GM21447 (cell line): ENCODE measurements around the gene ARHGEF28.

Source experiments
- ATAC-seq: cut with Tn5 transposase; IDR thresholded peaks from one replicate; pipeline ENCODE4 v1.9.1; 2021; ENCODE audit not compliant: unreplicated experiment

Gene ARHGEF28

DNA sequence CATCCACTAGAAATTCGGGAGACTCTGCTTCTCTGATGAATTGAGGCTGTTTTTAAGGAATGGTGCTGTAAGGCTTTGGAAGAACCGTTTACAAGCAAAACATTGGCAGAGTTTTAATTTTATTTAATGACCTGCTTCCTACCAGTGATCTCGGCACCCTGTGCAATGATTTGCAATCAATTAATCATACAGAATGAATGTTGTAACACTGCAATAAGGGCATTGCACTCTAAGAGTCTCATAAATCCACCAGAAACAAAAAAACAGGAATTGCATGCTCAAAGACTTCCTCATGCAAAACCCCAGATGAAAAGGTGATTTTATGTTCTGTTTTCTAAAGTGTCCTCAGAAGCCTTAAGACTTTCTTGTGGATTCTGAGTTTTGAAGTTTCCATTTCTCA lies 295.7 kb downstream of the ARHGEF28 start:
- no peak for ATAC-seq

DNA sequence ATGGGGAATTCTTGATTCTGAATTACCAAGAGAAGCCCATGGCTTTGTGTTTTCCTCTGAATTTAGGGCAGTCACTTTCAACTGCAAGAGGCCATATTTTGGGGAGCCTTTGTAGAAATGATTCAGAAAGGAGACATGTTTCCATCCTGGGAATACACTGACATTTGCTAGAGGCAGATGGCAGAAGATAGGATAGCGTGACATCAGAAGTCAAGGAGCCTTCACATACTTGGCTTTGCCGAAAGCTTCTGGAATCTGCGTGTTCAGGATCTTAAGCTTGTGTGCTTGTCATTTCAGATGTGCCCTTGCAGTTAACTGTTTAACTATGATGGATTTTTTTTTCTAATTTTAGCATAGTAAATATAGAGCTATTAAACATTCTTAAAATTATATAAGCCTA lies 296.2 kb downstream of the ARHGEF28 start:
- no peak for ATAC-seq

DNA sequence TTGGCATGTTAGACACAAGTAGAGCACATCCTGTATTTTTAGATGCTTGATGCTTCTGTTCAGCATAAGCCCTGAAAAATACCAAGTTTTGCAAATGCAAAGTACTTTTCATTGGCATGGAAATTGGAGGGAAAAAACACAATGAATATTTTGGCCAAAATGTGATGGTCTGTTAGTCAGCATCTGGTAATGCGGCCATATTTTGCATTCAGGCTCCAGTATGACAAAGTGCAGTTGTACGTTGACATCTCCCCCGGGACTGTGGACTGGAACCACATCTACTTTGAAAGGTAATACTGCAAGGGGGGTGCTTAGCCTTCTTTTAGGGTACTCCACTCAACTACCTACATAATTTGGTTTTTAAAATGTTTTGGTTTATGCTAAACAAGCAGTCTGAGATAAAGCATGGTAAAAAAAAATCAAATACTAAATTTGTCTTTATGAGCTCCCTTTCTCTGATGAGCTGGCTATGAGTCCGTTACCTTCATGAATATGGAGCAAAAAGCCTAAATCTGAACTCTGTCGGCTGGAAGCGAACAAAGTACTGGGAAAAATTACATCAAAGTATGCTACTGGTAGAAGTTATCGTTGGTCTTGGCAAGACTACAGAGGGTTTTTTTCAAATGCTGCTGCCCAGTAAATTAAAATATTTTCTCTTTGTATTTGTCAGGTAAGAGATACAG lies 297.0 kb downstream of the ARHGEF28 start:
- no peak for ATAC-seq

DNA sequence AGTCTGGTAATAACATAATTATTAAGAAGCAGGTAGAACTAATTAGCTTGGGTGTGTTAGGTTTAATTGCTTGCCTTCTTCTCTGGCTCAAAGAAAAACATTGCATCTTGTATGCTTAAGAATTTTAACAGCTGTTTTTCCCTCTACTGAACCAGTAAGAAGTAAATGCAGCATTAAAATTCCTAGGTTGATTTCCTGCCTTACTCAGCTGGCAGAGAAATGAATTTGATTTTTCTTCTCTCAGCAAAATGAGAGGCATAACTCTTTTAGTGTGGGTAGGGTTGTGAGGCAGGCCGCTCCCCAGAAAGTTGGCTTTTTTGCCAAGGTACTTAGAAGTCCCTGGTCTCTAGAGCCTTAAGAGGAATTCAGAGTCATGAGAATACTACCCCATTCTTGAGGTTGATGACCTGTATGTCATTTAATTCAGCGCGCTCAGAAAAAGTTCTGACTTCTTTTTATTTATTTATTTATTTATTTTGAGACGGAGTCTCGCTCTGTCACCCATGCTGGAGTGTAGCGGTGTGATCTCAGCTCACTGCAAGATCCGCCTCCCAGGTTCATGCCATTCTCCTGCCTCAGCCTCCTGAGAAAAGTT lies 302.6 kb downstream of the ARHGEF28 start:
- ATAC-seq = no peak

DNA sequence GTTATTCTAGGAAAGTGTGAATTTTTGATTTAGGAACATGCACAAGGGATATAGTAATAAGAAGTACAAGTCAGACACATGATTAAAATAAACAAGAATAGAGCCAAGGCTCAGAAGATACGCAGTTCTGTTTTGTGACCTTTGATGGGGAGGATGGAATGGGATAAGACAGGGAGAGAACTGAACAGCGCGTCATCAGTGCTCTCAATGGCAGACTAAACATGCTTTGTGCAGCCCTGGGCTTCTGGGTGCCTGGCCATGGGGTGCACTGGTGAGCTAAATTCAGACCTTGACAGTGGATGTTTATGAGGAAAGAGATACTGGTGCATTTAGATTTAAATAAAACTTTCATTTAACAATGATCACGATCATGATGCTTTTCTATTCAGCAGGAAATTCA lies 309.7 kb downstream of the ARHGEF28 start:
- no peak for ATAC-seq

DNA sequence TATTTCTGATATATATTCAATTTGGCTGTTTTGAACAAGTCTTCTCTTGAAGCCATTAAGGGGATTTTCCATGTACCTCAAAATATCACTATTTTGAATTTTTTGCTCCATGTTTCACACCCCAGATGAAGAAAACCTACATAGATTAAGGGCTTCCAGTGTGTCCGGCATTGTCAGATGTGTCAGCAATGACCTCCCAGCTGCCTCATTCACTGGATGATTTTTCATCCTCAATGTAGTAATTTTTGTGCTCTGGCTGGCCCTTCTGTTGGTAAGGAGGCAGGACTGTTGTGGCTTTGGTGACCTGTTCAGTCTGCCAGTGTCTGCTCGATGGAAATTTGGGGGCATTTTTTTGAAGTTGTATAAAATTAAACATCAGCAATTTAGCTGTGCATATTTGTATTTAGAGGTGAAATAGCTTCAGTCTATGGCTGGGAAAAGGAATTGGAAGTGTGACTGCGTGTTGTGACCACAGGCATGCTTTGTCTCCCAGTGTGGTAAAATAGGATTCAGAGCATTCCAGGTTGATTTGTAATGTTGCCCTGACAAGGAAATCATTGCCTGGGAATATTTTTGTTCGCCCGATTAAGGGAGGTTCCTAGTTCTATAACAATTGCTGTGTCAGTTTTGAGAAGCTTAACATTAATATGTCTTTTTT lies 312.4 kb downstream of the ARHGEF28 start:
- ATAC-seq = no peak

DNA sequence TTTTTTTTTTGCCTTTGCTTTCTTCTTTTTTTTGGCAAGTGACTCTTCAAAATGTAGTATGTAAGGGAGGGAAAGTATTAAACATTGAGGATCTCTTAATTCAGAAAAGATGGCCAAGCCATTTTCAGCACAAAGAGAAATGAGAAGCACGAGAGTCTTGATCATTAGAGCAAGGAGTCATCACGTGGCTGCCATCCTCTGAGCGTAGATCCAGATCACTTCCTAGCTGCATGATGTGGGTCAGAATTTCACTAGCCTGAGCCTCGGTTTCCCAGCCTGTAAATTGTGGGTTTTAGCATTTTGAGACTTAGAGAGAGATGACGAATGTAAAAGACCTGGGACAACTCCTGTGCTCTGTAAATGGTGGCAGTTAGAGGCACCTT lies 312.9 kb downstream of the ARHGEF28 start:
- ATAC-seq = no peak

DNA sequence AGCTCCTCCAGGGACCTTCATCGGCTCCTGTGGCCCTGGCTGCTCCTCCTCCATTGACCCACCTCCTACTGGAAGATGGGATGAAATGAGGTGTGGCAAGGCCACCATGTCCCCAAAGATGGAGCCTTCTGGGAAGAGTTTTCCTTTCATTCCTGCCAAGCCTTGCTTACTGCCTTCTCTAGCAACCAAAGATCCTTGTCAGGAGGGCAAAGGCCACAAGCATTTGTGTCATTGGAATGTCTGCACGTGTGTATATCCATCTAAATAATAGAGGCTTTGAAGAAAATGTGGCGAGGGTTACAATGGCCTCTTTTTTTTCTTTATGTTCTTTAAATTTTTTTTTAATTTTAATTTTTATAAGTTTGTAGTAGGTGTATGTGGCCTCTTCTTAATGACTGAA lies 313.6 kb downstream of the ARHGEF28 start:
- no peak for ATAC-seq

DNA sequence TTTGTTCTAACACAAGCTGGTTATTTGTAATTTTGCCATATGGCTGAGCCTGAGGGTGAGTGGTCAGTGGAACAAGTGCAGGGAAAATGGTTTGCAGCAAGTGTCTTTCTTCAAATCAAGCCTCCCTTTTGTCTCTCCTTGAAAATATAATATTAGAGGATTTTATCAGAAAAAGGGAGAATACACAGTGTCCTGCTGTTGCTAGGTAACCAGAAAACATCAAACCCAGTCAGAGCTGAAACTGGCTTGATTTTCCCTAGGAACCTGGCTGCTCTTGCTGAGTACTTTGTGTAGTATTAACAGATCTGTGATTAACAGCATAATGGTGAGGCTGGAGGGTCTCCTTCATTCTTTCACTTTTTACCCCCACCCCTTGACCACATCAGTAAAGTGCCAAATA lies 314.0 kb downstream of the ARHGEF28 start:
- ATAC-seq = no peak

DNA sequence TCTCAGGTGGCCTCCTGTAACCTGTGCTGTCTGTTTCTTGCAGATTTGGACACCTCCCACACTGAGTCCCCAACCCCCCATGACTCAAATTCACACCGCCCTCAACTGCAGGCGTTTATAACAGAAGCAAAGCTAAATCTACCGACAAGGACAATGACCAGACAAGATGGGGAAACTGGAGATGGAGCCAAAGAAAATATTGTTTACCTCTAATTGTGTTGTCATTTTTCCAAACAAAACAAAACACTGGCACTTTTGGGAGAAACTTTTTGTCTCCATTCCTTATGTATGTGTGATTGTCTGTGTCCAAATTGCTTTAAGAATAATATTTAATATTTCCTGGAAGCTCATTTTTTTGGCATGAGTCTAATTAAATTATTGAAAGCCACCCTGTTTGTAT lies 314.8 kb downstream of the ARHGEF28 start:
- ATAC-seq = no peak

DNA sequence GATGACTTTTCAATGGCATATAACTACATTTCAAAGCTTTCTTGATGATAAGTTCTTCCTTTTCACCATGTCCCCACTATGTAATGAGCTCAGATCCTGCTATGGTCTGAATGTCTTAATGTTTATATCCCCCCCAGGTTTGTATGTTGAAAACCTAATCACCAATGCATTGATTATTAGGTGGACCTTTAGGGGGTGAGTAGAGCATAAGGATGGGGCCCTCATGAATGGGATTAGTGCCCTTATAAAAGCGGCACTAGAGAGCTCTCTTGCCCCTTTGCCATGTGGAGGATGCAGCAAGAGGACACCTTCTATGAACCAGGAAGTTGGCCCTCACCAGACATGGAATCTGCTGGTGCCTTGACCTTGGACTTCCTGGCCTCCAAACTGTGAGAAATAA lies 316.8 kb downstream of the ARHGEF28 start:
- ATAC-seq = no peak

DNA sequence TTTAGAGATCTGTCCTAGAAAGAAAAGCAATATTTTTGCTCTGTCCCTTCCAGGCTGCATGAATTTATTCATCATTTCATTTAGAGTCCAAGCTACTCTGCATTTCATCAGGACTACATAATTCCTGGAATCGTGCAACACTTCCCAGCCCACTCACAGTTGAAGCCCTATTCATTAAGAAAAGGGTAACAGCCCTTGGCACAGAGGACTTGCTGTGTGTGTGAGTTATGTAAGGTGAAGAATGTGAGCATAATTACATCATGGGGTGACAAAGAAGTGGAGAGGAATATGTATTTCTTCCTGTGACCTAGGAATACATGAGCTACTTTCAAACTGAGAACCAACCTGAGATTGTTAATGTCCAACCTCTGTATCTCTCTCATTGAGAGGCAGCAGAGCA lies 317.4 kb downstream of the ARHGEF28 start:
- ATAC-seq = no peak

DNA sequence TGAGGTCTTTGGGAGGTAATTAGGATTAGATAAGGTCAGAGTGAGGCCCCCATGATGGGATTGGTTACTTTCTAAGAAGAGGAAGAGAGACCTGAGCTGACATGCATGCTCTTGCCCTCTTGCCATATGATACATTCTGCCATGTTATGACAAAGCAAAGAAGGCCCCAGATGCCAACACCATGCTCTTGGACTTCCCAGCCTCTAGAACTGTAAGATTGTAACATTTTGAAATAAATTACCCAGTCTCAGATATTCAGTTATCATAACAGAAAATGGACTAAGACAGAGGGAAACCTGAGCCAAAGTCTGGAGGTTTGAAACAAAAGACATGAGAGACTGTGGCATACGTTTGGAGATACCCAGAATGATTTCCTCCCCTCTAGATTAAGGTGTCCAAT lies 318.6 kb downstream of the ARHGEF28 start:
- no peak for ATAC-seq

DNA sequence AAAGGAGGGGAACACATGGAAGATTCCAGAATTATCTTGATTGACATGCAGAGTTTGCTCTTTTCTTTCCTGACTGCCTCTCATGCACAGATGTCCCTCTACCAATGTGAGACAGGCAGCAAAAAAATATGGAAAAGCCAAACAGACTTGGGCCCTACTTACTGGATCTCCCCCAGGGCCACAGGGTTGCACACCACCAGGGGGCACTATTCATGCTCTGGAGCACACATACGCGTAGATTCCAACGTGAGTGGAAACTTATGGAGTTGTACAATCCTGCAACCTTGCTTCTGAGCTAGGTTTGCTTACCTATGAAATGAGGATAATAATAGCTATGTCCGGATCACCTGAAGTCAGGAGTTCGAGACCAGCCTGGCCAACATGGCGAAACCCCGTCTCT lies 319.5 kb downstream of the ARHGEF28 start:
- ATAC-seq = no peak

DNA sequence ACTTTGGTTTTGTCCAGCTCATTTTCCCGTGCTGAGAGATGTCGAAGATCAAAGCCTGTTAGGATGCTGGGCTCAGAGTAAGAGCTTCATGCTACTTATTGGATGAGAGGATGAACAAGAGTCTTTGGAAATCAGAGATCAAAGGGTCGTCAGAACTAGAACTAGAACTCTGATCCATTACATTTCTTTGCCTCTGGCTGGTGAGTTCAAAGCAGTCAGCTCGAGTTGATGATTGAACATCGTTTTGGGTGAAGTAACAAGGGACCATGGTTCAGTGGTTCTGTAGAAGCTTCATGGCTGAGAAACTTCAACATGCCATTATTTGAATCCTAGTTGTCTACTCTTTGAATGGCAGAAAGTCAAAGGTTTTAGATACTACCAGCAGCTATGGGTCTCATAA lies 320.3 kb downstream of the ARHGEF28 start:
- no peak for ATAC-seq

DNA sequence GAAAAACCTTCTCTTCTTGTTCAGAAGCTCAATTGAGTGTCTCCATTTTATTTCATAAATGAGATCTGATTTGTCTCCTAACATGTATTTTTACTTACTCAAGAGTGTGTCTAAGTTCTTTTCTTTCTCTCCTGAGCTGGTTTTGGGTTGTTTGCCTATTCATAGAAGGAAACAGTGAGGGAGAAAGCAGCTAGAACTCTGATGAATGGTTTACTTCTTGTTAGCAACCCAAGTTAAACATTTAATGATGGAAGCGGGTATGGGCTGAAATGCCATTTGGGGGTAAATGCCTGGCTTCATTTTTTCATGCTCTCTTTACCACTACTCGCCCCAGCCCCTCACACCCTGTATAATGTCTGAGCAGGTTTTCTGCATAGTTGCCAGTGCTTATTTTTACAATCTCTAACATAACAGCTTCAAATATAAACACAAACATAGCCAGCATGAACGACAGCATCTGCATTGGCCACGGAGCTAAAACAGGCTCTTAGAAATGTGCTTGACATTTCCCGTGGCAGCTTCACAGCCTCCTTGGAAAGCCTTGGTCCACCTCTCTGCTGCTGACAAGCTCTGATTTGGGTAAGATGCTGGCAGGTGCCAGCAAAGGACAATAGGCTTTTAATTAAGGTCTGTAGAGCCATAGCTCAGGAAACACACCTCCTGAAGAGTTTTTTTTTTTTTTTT lies 321.1 kb downstream of the ARHGEF28 start:
- no peak for ATAC-seq

DNA sequence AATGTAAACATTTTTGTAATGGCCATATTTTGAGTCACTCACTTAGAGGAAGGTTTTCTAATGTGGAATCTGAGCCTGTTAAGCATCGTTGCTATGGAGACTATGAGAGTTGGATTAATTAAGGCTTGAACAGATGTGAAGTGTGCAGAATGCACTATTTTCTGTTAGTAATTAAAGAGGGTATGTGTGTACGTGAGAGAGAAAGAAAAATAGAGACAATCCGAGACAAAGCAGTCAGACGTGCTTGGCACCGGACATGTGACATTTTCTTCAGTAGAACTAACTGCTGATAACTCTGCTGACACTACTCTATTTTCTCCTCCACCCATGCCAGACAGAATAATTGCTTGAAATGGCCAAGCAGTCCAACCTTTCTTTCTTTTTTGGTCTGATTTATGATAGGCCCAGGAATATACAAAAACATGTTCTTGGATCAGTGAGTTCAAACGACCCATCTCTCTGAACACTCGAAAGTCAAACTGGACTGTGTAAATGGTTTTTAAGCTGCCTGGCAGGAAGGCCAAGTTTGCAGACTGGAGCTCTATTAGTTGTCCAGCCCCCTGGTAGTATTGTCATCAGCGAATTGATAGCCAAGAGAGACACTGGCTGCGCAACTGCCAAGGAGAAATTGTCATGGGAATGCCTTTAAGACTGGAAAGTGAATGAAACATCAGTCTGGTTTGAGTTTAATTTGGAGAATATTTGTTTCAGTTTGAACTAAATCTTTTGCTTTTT lies 322.1 kb downstream of the ARHGEF28 start:
- ATAC-seq = no peak

DNA sequence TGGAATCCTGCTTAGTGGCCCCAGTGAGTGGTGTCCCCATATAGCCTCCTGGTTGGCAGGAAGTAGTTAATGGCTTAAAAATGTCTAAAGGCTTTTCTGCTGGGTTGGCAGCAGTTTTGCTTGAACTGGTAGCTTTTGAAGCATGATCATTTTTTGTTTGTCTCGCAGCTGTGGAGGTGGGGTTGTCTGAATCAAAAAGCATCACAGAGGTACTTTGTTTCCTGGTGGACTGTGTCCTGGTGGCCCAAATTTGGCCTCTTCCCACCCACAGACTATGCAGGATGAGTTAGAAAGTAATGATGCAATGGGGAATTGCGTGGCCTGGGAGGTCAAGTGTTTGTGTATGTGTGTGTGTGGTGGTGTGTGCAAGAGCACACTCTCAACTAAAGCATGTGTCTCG lies 322.7 kb downstream of the ARHGEF28 start:
- ATAC-seq = no peak

DNA sequence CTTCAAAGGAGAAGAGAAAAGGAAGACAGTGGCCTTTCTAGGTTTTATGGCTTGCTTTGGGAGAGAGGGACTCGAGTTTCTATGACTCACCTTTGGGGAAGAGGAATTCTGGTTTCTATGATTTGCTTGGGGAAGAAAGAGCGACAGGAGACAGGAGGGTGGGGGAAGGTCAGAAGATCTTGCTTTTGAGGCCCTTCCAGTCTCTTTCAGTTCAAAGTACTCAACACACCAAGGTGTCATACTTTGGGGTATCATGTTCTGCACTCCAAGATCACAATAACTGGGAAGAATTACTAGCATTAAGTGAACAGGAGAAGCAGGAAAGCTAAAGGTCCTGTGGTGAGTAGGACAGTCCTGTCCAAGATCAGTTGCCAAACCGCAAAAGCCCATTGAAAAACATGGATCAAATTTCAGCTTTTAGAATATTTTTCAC lies 324.5 kb downstream of the ARHGEF28 start:
- no peak for ATAC-seq

DNA sequence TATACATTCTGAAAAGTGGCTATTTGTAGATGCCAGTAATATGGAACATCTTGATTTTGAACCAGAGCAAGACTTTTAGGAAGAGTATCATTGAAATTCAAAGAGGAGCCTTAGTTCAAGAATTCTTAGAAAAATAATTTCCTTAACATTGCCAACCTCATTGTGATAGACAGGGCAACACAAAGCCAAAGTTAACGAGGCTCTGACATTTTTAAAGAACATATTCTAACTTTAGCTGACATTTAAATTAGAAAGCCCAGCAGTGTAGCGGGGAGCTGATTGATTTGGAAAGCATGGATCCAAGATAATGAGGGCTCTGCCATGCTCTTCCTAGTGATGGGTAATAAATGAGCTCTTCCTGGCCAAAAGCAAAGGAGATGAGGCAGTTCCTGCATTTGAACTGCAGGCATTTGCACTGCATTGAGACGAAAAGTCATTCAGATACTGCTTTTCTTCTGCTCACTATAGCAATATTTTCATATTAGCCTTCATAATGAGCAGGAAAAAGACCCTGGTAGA lies 325.0 kb downstream of the ARHGEF28 start:
- no peak for ATAC-seq

DNA sequence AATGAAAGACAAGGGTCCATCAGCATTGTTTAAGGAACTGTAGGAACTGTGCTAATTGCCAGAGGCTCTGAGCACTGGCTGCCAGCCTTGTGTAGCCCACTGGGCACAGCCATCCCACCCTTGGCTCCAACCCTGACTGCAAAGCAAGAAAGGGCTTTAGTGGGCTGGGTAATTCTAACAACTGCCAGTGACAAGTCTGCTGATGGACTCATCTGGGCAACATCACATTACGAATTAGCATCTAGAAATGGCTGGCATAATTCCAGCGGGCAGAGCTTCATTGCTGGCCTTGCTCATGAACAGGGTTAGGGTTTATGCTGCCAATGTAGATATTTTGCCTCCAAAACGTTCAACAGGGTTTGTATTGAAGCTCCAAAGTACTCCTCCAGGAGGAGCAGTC lies 326.9 kb downstream of the ARHGEF28 start:
- no peak for ATAC-seq
